Subcutaneous abdominal adipose tissue (tissue), 5 donors: ENCODE results near the gene KIAA1328.

Source experiments
- H3K27ac ChIP-seq: one replicate; pipeline ENCODE4 v1.7.0; 2013; ENCODE audit warnings: low read depth, mild to moderate bottlenecking, inconsistent platforms, low read length, moderate library complexity
- H3K27me3 ChIP-seq, 5 donors: one replicate each; pipeline ENCODE4 v1.7.0; 2013; ENCODE audit warnings: low read length in 5 of 5, inconsistent platforms in 1 of 5; ENCODE audit not compliant: control insufficient read depth in 5 of 5, insufficient read depth in 4 of 5
- H3K36me3 ChIP-seq, 5 donors: one replicate each; pipeline ENCODE4 v1.7.0; 2013; ENCODE audit warnings: low read length in 5 of 5; ENCODE audit not compliant: control insufficient read depth in 5 of 5, insufficient read depth in 5 of 5
- H3K4me1 ChIP-seq, 5 donors: one replicate each; pipeline ENCODE4 v1.7.0; 2013; ENCODE audit warnings: low read length in 5 of 5, mild to moderate bottlenecking in 3 of 5, moderate library complexity in 1 of 5; ENCODE audit not compliant: control insufficient read depth in 5 of 5, insufficient read depth in 5 of 5
- H3K4me3 ChIP-seq, 5 donors: one replicate each; pipeline ENCODE4 v1.7.0; 2013; ENCODE audit warnings: low read length in 5 of 5, low read depth in 1 of 5
- H3K9ac ChIP-seq, 5 donors: one replicate each; pipeline ENCODE4 v1.7.0; 2013; ENCODE audit warnings: low read length in 5 of 5, mild to moderate bottlenecking in 4 of 5, moderate library complexity in 3 of 5
- H3K9me3 ChIP-seq, 5 donors: one replicate each; pipeline ENCODE4 v1.7.0; 2013; ENCODE audit warnings: low read length in 5 of 5; ENCODE audit not compliant: control insufficient read depth in 5 of 5
- donor health status: healthy.
- donor health status: healthy.
- donor health status: healthy.
- donor health status: healthy.
- donor health status: healthy.

Gene KIAA1328

GRCh38 chr18:37207343-37207742, 378.4 kb downstream of the KIAA1328 start:
- no peaks in the 10 kb centered on the region for H3K27me3 ChIP-seq
- no peak overlapping the region for H3K9ac ChIP-seq

GRCh38 chr18:37210781-37211180, 381.9 kb downstream of the KIAA1328 start:
- no peak overlapping the region for H3K4me3 ChIP-seq
- H3K9ac ChIP-seq = no peak overlapping the region
- no peak overlapping the region for H3K27ac ChIP-seq
- peaks cover 0 to 2% (median 0%) of the 10 kb centered on the region in 5 donors for H3K9me3 ChIP-seq
- H3K36me3 ChIP-seq = no peaks in the 10 kb centered on the region
- H3K27me3 ChIP-seq = no peaks in the 10 kb centered on the region
- no peaks in the 10 kb centered on the region for H3K4me1 ChIP-seq

More at GRCh38 chr18:37207343-37207742, 378.4 kb downstream of the KIAA1328 start:
- H3K36me3 ChIP-seq = no peaks in the 10 kb centered on the region
- H3K9me3 ChIP-seq = peaks cover 0 to 3% (median 2%) of the 10 kb centered on the region in 5 donors
- H3K27ac ChIP-seq = no peak overlapping the region
- H3K4me3 ChIP-seq = no peak overlapping the region
- H3K4me1 ChIP-seq = no peaks in the 10 kb centered on the region

- peaks cover 0 to 2% (median 0%) of the 10 kb centered on the region in 5 donors for H3K9me3 ChIP-seq
- no peaks in the 10 kb centered on the region for H3K27me3 ChIP-seq
- H3K36me3 ChIP-seq = peaks cover 0 to 5% (median 0%) of the 10 kb centered on the region in 5 donors
- H3K9ac ChIP-seq = no peak overlapping the region
- no peak overlapping the region for H3K27ac ChIP-seq
- H3K4me1 ChIP-seq = no peaks in the 10 kb centered on the region
- no peak overlapping the region for H3K4me3 ChIP-seq
Observed at GRCh38 chr18:37218022-37218590, 389.2 kb downstream of the KIAA1328 start.

- H3K4me3 ChIP-seq = no peak overlapping the region
- no peak overlapping the region for H3K9ac ChIP-seq
- no peaks in the 10 kb centered on the region for H3K9me3 ChIP-seq
Observed at GRCh38 chr18:37219257-37219656, 390.3 kb downstream of the KIAA1328 start.

GRCh38 chr18:37222354-37222998, 393.5 kb downstream of the KIAA1328 start:
- Histone ChIP-seq H3K9ac (no peak overlapping the region), H3K4me3 (no peak overlapping the region), H3K36me3 (peaks cover 0 to 11% (median 0%) of the 10 kb centered on the region in 5 donors), H3K4me1 (no peaks in the 10 kb centered on the region), H3K27me3 (no peaks in the 10 kb centered on the region), H3K27ac (no peak overlapping the region), H3K9me3 (no peaks in the 10 kb centered on the region)

More at GRCh38 chr18:37219257-37219656, 390.3 kb downstream of the KIAA1328 start:
- H3K4me1 ChIP-seq = no peaks in the 10 kb centered on the region
- no peak overlapping the region for H3K27ac ChIP-seq
- H3K27me3 ChIP-seq = no peaks in the 10 kb centered on the region
- peaks cover 0 to 5% (median 0%) of the 10 kb centered on the region in 5 donors for H3K36me3 ChIP-seq

- no peak overlapping the region for H3K9ac ChIP-seq
- no peak overlapping the region for H3K4me3 ChIP-seq
- no peak overlapping the region for H3K27ac ChIP-seq
- no peaks in the 10 kb centered on the region for H3K4me1 ChIP-seq
- H3K9me3 ChIP-seq = no peaks in the 10 kb centered on the region
- peaks cover 0 to 11% (median 0%) of the 10 kb centered on the region in 5 donors for H3K36me3 ChIP-seq
- H3K27me3 ChIP-seq = no peaks in the 10 kb centered on the region
Observed at GRCh38 chr18:37222999-37223378, 394.1 kb downstream of the KIAA1328 start.

GRCh38 chr18:37225279-37225678, 396.4 kb downstream of the KIAA1328 start:
- Histone ChIP-seq H3K27me3 (no peaks in the 10 kb centered on the region), H3K4me3 (no peak overlapping the region), H3K36me3 (peaks cover 0 to 11% (median 0%) of the 10 kb centered on the region in 5 donors), H3K9me3 (no peaks in the 10 kb centered on the region), H3K9ac (no peak overlapping the region), H3K4me1 (peaks cover 0 to 3% (median 0%) of the 10 kb centered on the region in 5 donors), H3K27ac (no peak overlapping the region)

GRCh38 chr18:37230768-37231167, 401.8 kb downstream of the KIAA1328 start:
- Histone ChIP-seq H3K36me3 (no peaks in the 10 kb centered on the region), H3K4me1 (peaks cover 0 to 24% (median 6%) of the 10 kb centered on the region in 5 donors), H3K9me3 (no peaks in the 10 kb centered on the region), H3K27me3 (no peaks in the 10 kb centered on the region), H3K27ac (no peak overlapping the region), H3K9ac (no peak overlapping the region), H3K4me3 (no peak overlapping the region)

GRCh38 chr18:37231251-37231650, 402.3 kb downstream of the KIAA1328 start:
- Histone ChIP-seq H3K9ac (no peak overlapping the region), H3K36me3 (no peaks in the 10 kb centered on the region), H3K4me1 (peaks cover 0 to 28% (median 10%) of the 10 kb centered on the region in 5 donors), H3K27ac (no peak overlapping the region), H3K9me3 (no peaks in the 10 kb centered on the region), H3K27me3 (no peaks in the 10 kb centered on the region), H3K4me3 (no peak overlapping the region)

GRCh38 chr18:37235583-37235982, 406.7 kb downstream of the KIAA1328 start:
- peaks cover 0 to 3% (median 0%) of the 10 kb centered on the region in 5 donors for H3K27me3 ChIP-seq
- no peaks in the 10 kb centered on the region for H3K36me3 ChIP-seq
- peaks cover 0 to 28% (median 11%) of the 10 kb centered on the region in 5 donors for H3K4me1 ChIP-seq
- H3K4me3 ChIP-seq = no peak overlapping the region
- no peaks in the 10 kb centered on the region for H3K9me3 ChIP-seq
- H3K9ac ChIP-seq = peak overlapping the region in 1 of 5 donors; percentile 6
- H3K27ac ChIP-seq = no peak overlapping the region
